Suprapubic skin (tissue), 3 donors: ENCODE measurements around the gene INTS14.

ENCODE experiments used
- CTCF ChIP-seq, 2 donors: fragments of 200-600 bp in 1 of 2; fragments of 450-650 bp in 1 of 2; sonication (generic) in 1 of 2; IDR thresholded peaks; one replicate each; pipeline ENCODE4 v1.5.1; 2016 to 2019; ENCODE audit warnings: antibody characterized with exemption in 2 of 2, mild to moderate bottlenecking in 1 of 2, moderate library complexity in 1 of 2
- EP300 ChIP-seq: sonication (generic); formaldehyde crosslinking; IDR thresholded peaks from one replicate; pipeline ENCODE4 v1.6.1; 2017; ENCODE audit warnings: antibody characterized with exemption

- TF ChIP-seq EP300 = no peak
- TF ChIP-seq CTCF (IDR thresholded peaks at IDR 0.05) = peak; percentile 69 to 76
These were observed 27.8 kb upstream of the INTS14 start for GRCh38 chr15:65638681-65639089.
